ENCODE results near the gene POU2AF3. TPM values are rescaled to one million over a fixed set of nuclear protein-coding genes. Genes with fewer than 3 reads are reported as not detected.

POU2AF3 gene
- total RNA-seq, 2 experiments from 2014 or later: not detected

GRCh38 chr11:111329306-111330204 lies 31.2 kb downstream of the POU2AF3 start:
- H3K4me1 Mint-ChIP-seq: peaks cover 1% of the 10 kb centered on the region
- H3K36me3 Mint-ChIP-seq: no peaks in the 10 kb centered on the region
- no peak for DNase-seq
- H3K27ac Mint-ChIP-seq: no peak overlapping the region
- no peaks in the 10 kb centered on the region for H3K27me3 Mint-ChIP-seq
- H3K4me3 Mint-ChIP-seq: no peak overlapping the region
- H3K9me3 Mint-ChIP-seq: no peaks in the 10 kb centered on the region

- H3K36me3 Mint-ChIP-seq: no peaks in the 10 kb centered on the region
- no peaks in the 10 kb centered on the region for H3K9me3 Mint-ChIP-seq
- no peak overlapping the region for H3K4me3 Mint-ChIP-seq
- DNase-seq: no peak
- H3K27me3 Mint-ChIP-seq: no peaks in the 10 kb centered on the region
- H3K27ac Mint-ChIP-seq: no peak overlapping the region
- peaks cover 1% of the 10 kb centered on the region for H3K4me1 Mint-ChIP-seq
Measured at GRCh38 chr11:111330234-111330893, 32.0 kb downstream of the POU2AF3 start.

- peaks cover 1% of the 10 kb centered on the region for H3K4me1 Mint-ChIP-seq
- no peaks in the 10 kb centered on the region for H3K27me3 Mint-ChIP-seq
- H3K36me3 Mint-ChIP-seq: no peaks in the 10 kb centered on the region
- no peak overlapping the region for H3K27ac Mint-ChIP-seq
- DNase-seq: no peak
- H3K9me3 Mint-ChIP-seq: no peaks in the 10 kb centered on the region
- H3K4me3 Mint-ChIP-seq: no peak overlapping the region
Measured at GRCh38 chr11:111331711-111332479, 33.5 kb downstream of the POU2AF3 start.

GRCh38 chr11:111334532-111335502 lies 36.5 kb downstream of the POU2AF3 start:
- H3K27ac Mint-ChIP-seq: no peak overlapping the region
- H3K4me3 Mint-ChIP-seq: no peak overlapping the region
- no peaks in the 10 kb centered on the region for H3K27me3 Mint-ChIP-seq
- peaks cover 4% of the 10 kb centered on the region for H3K9me3 Mint-ChIP-seq
- H3K36me3 Mint-ChIP-seq: peaks cover 4% of the 10 kb centered on the region
- no peak for DNase-seq
- H3K4me1 Mint-ChIP-seq: no peaks in the 10 kb centered on the region

- DNase-seq: no peak
- H3K27ac Mint-ChIP-seq: no peak overlapping the region
- H3K4me1 Mint-ChIP-seq: no peaks in the 10 kb centered on the region
- peaks cover 8% of the 10 kb centered on the region for H3K9me3 Mint-ChIP-seq
- H3K27me3 Mint-ChIP-seq: no peaks in the 10 kb centered on the region
- peaks cover 6% of the 10 kb centered on the region for H3K36me3 Mint-ChIP-seq
- H3K4me3 Mint-ChIP-seq: no peak overlapping the region
Measured at GRCh38 chr11:111335549-111335948, 37.2 kb downstream of the POU2AF3 start.

- no peak for DNase-seq
- no peak overlapping the region for H3K27ac Mint-ChIP-seq
Measured at GRCh38 chr11:111336062-111336461, 37.7 kb downstream of the POU2AF3 start.

GRCh38 chr11:111336582-111337256 lies 38.4 kb downstream of the POU2AF3 start:
- Mint-ChIP-seq H3K4me3 (no peak overlapping the region), H3K27me3 (no peaks in the 10 kb centered on the region), H3K36me3 (peaks cover 6% of the 10 kb centered on the region), H3K9me3 (peaks cover 8% of the 10 kb centered on the region), H3K4me1 (no peaks in the 10 kb centered on the region), H3K27ac (no peak overlapping the region)
- DNase-seq: no peak

More at GRCh38 chr11:111336062-111336461, 37.7 kb downstream of the POU2AF3 start:
- Mint-ChIP-seq H3K36me3 (peaks cover 6% of the 10 kb centered on the region), H3K4me3 (no peak overlapping the region), H3K9me3 (peaks cover 8% of the 10 kb centered on the region), H3K4me1 (no peaks in the 10 kb centered on the region), H3K27me3 (no peaks in the 10 kb centered on the region)

GRCh38 chr11:111339758-111340388 lies 41.5 kb downstream of the POU2AF3 start:
- no peaks in the 10 kb centered on the region for H3K27me3 Mint-ChIP-seq
- no peaks in the 10 kb centered on the region for H3K4me1 Mint-ChIP-seq
- no peak overlapping the region for H3K27ac Mint-ChIP-seq
- H3K4me3 Mint-ChIP-seq: no peak overlapping the region
- H3K9me3 Mint-ChIP-seq: peaks cover 8% of the 10 kb centered on the region
- H3K36me3 Mint-ChIP-seq: peaks cover 6% of the 10 kb centered on the region
- no peak for DNase-seq

GRCh38 chr11:111342329-111342728 lies 44.0 kb downstream of the POU2AF3 start:
- Mint-ChIP-seq H3K27me3 (no peaks in the 10 kb centered on the region), H3K4me3 (no peak overlapping the region), H3K27ac (no peak overlapping the region), H3K4me1 (no peaks in the 10 kb centered on the region), H3K36me3 (peaks cover 6% of the 10 kb centered on the region), H3K9me3 (peaks cover 8% of the 10 kb centered on the region)
- DNase-seq: no peak

- Mint-ChIP-seq H3K36me3 (peaks cover 6% of the 10 kb centered on the region), H3K27me3 (no peaks in the 10 kb centered on the region), H3K4me3 (no peak overlapping the region), H3K27ac (no peak overlapping the region), H3K4me1 (no peaks in the 10 kb centered on the region), H3K9me3 (peaks cover 8% of the 10 kb centered on the region)
- DNase-seq: no peak
Measured at GRCh38 chr11:111344032-111344431, 45.7 kb downstream of the POU2AF3 start.

- no peak for DNase-seq
- Mint-ChIP-seq H3K36me3 (no peaks in the 10 kb centered on the region), H3K4me1 (no peaks in the 10 kb centered on the region), H3K9me3 (no peaks in the 10 kb centered on the region), H3K4me3 (no peak overlapping the region), H3K27ac (no peak overlapping the region), H3K27me3 (no peaks in the 10 kb centered on the region)
Measured at GRCh38 chr11:111347002-111347722, 48.8 kb downstream of the POU2AF3 start.

GRCh38 chr11:111347723-111348115 lies 49.4 kb downstream of the POU2AF3 start:
- H3K27ac Mint-ChIP-seq: no peak overlapping the region

GRCh38 chr11:111348147-111348546 lies 49.8 kb downstream of the POU2AF3 start:
- Mint-ChIP-seq H3K4me1 (no peaks in the 10 kb centered on the region), H3K9me3 (no peaks in the 10 kb centered on the region), H3K27me3 (no peaks in the 10 kb centered on the region), H3K4me3 (no peak overlapping the region), H3K27ac (no peak overlapping the region), H3K36me3 (no peaks in the 10 kb centered on the region)
- no peak for DNase-seq

More at GRCh38 chr11:111347723-111348115, 49.4 kb downstream of the POU2AF3 start:
- no peaks in the 10 kb centered on the region for H3K36me3 Mint-ChIP-seq
- DNase-seq: no peak
- no peaks in the 10 kb centered on the region for H3K9me3 Mint-ChIP-seq
- no peaks in the 10 kb centered on the region for H3K4me1 Mint-ChIP-seq
- no peaks in the 10 kb centered on the region for H3K27me3 Mint-ChIP-seq
- no peak overlapping the region for H3K4me3 Mint-ChIP-seq

Data from activated naive CD8-positive, alpha-beta T cell treated with anti-CD3 and anti-CD28 coated beads for 36 hours (primary cell).